ENCODE measurements around the gene USP8.

- TF ChIP-seq CTCF (conservative IDR thresholded peaks at IDR 0.05) (no peak), ZFX (IDR thresholded peaks at IDR 0.05) (no peak)
These were observed 7.3 kb upstream of the USP8 start for GRCh38 chr15:50416890-50417289.
